Sciatic nerve (tissue), 2 donors: ENCODE measurements around the gene LDB3. TPM values are rescaled to one million over a fixed set of nuclear protein-coding genes. Genes with fewer than 3 reads are reported as not detected.

Experiments used
- ATAC-seq: fragments of 200-7000 bp; cut with Tn5 transposase; one replicate; pipeline ENCODE4 v1.9.1; 2020; ENCODE audit warnings: mild to moderate bottlenecking, moderate library complexity
- DNase-seq: peaks from one replicate; pipeline ENCODE4 v3.0.0-alpha.2; 2020; ENCODE audit warnings: low spot score
- intact Hi-C: fragments of 100-400 bp; cut with DNase I; formaldehyde crosslinking; loops from one replicate; pipeline ENCODE4 v1.14.2; 2022
- total RNA-seq: library from RNA; stranded (reverse); fragmentation: NEBNext Ultra II Directional; extraction: Animal tissue kit (Norgen Biotek cat#: 25700); gene quantifications from one replicate; pipeline ENCODE4 v1.2.1, GENCODE V29; 2021
- donor health status: DM: no; HTN: no; CAD: no.
- donor health status: DM: no; HTN: no; CAD: no.

The LDB3 gene
- total RNA-seq, 1 donor from 2014 or later, result 4.9 TPM

DNA sequence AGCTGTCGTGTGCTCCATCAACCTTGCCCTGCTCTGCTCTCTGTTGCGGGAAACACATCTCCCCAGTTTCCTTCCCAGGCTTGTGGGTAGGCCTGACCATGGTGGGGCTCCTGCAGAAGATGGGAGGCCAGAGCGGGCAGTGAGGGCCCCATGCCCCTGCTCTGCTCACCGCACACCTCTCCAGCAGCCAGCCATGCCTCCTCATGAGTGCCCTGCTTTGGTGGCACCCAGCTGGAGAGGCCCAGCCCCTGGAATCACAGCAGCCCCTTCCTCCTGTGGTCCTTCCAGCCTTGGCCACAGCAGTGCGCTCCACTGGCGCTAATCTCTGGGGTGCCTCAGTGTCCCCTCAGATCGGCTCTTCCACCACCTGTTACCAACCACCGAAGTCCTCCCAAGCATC lies 18.2 kb upstream of the LDB3 start:
- DNase-seq (no peak), ATAC-seq (no peak)
- intact Hi-C loops, result no loop called here

DNA sequence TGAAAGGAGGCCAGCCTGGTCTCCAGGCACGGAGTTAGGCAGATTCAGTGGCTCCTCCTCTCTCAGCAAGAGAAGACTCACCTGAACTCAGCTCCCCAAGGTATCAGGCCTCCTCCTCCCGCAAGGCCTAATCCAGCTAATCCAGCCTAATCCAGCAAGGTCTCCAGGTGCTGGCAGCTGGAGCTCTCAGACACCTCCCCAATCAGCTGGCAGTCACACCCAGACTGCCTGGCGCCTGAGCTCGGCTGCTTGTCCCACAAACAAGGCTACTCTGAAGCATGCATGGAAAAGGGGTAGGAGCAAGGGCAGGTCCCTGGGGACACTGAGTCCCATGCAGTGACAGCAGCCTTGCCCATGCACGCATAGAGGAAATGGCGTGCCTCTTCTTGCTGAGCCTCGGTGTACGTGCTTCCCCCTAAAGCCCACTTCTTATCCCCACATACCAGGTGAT lies 17.3 kb upstream of the LDB3 start:
- intact Hi-C loops, result no loop called here
- ATAC-seq, result no peak
- DNase-seq, result no peak

DNA sequence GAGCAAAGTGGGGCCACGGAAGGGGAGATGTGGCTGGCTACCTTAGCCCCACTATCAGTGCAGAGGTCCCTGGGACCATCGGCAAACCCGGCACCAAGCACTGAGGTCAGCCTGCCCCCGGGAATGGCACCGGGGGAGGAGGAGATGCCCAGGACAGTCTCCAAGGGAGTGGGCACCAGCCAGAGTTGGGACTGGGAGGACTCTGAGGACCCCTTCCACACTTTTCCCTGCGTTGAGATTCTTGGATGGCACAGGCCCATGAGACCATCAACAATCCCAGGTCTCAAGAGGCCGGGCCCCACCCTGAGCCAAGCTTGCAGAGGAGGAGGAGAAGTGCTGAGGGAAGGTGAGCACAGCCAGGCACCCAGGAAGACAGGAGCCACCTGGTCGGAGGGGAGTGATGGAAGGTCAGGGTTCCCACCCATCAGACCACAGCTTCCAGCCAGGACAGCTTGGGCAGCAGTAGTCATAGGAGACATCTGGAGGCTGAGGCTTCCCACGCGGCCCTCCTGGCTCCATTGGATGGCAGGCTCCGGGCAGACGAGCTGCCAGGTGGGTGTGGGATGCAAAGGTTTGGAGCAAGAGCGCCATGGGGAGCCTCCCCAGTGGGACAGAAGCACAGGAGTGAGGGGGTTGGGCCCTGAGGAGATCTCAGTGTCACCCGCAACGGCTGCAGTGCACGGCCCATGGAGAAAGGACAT lies 16.5 kb upstream of the LDB3 start:
- intact Hi-C loops, result no loop called here
- DNase-seq (peak; percentile 49), ATAC-seq (no peak)

DNA sequence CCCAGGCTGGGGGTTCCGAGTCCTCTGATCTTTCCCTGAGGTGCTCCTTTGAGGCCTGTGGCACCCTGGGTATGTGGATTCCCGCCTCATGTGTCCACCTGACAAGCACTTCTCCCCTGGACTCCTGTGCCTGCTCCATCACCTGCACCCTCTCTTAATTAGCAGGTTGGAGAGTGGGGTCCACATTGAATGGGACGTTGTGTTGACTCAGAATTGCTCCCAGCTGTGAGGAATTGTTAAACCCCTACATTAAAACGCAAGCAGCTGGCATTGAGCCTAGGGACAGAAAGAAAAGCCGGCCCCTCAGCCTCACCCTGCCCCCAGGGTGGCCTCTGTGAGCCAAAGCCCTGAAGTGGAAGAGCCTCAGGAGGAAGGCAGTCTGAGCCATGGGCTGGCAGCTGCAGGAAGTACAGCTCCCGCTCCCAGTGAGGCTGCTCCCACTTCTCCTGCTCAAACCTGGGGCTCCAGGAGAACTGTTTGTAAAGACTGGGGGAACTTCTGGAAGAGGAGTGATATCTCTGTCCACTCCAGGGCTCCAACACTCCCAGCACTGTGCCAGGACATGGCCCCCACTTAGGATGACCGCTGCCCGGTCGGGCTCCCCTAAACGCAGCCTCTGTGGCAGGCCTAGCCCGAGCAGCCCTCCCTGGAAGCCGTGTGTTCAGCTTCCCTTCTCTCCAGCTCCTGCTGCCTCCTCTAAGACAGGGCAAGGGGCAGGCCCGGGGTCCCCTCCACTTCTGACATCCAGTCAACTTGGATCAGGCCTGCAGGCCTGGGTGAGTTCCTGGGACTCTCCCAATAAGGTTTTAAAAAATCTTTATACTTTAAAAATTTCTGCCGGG lies 15.7 kb upstream of the LDB3 start:
- intact Hi-C loops, result no loop called here
- ATAC-seq (no peak), DNase-seq (peak; percentile 42)

DNA sequence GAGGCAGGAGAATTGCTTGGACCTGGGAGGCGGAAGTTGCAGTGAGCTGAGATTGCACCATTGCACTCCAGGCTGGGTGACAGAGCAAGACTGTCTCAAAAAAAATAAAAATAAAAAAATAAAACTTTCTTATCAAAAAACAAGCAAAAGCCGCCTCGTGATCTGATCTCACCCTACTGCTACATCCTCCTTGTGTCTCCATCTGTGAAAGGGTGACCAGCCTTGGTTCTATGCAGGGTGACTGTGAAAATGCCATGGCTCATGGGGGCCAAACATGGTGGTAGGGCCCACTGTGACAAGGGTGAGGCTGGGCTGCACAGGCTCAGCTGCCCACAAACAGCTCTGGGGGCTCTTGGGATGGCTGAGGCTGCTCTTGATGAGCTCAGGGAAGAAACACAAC lies 14.9 kb upstream of the LDB3 start:
- ATAC-seq (no peak), DNase-seq (peak; percentile 10)
- intact Hi-C loops, result no loop called here

DNA sequence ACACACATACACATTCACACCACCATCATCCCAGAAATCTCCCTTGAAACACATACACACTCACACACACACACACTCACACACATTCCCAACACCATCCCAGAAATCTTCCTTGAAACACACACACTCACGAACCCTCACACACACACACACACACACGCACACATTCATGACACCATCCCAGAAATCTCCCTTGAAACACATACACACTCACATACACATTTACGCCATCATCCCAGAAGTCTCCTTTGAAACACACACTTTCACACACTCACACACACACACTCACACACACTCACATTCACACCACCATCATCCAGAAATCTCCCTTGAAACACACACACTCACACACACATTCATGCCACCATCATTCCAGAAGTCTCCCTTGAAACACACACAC lies 14.3 kb upstream of the LDB3 start:
- ATAC-seq, result no peak
- intact Hi-C loops, result no loop called here

DNA sequence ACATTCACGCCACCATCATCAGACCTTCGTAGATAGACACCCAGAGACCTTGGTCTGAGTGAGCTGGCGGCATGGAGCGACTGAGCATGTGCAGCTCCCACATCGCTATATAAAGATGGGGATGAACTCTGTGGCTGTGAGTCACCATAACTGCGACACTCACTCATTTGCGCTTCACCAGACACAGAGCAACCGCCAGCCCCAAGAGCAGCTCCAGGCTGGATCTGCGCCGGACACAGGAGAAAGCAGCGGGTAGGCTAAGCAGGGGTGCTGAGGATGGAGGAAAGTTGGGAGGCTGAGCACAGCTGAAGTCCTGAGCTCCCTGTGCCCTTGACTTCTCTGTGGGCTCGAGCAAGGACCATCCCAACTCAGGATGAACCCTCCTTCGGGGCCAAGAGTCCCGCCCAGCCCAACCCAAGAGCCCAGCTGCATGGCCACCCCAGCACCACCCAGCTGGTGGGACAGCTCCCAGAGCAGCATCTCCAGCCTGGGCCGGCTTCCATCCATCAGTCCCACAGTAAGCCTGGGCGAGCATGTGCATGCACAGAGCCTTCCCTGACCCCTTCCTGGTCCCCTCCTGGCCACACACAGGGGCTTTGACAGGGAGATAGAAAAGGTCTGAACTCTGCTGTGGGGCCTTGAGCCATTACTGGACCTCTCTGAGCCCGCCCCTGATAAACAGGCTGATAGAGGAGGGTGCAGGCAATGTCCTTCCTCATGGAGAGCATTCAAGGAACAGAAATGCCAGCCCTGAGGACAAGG lies 13.7 kb upstream of the LDB3 start, which contains the start of gene OPN4:
OPN4 (plus strand) TSS at position 137 of the 762 bp plus-strand sequence; CDS start at position 374, 237 bp downstream.
- DNase-seq, result peak; percentile 44
- no peak for ATAC-seq
- intact Hi-C loops, result no loop called here

More for the DNA sequence above, 14.3 kb upstream of the LDB3 start:
- DNase-seq, result no peak

DNA sequence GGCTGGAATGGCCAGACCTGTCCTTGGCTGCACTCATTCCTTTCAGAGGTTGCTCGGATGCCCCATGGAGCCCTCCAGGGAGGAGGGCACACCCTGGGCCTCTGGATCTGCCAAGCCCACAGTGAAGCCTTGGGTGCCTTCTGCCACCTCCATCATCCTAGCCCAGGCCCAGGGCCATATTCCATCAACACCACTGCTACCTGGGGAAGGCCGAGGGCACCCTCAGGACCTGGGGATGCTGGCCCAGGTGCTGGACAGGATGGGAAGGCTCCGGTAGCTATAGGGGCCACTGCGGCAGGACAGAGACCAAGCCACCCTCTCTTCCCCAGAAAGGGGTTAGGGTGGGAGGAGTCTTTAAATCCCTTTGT lies 13.2 kb upstream of the LDB3 start:
- intact Hi-C loops, result no loop called here
- ATAC-seq (no peak), DNase-seq (no peak)

DNA sequence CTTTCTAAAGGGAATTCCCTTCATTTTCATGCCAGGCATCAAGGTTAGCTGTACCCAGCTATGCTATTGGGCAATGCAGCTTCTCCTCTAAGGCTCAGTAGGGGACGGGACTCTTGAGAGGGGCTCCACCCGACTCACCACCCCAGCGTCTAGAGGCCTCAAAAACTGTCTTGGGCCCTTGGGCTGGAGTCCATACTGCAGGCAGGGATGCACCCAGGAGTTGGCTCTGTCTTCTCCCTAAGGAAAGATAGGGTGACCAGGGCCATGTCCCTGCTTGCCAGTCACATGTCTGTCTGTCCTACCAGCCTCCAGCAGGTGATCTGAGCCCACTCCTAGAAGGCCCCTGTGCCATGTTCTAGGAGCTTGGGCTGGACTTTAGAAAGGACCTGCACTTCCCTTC lies 12.7 kb upstream of the LDB3 start:
- ATAC-seq (no peak), DNase-seq (no peak)
- intact Hi-C loops, result no loop called here

DNA sequence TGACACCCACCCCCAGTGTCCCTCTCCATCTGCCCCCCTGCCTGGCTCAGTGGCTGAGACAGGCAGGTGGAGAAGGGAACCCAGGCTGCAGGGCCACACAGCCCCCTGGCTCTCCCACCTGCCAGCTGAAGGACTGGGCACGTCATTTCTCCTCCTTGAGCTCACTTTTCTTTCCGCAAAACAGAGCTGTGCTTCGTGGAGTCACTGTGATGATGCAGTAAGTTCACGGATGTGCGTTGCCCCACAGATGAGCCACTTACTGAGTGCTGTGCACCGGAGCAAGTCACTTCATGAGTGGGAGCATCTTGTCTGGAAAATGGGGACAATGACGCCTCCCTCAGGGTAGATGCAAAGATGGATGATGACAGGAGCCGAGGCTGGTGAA lies 11.3 kb upstream of the LDB3 start:
- intact Hi-C loops, result no loop called here
- ATAC-seq (no peak), DNase-seq (peak; percentile 25)

DNA sequence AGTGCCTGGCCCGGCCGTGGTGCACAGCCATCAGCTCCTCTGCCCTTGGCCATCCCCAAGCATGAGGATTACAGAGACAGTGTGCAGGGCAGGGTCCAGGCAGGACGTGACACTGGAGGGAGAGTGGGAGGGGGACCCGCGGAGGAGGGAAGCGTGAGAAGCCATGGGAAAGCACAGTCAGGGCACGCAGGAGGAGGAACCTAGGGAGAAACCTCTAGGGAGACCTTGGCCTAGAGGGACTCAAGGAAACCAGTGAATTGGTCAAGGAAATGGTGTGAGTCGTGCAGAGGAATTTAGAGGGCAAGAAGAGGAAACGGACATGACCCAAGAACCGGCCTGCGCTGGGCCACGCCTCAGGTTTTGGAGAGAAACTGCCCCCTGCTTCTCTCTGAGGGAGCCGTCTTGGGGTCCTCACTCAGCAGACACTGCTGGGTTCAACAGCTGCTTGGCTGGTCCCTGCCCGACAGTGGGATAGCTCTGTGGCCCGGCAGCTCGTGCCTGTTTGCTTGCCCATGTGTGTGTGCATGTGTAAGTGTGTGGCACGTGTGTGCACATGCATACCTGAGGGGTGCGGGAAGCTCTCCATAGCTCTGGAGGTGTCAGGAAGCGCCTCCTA lies 10.8 kb upstream of the LDB3 start:
- ATAC-seq (no peak), DNase-seq (no peak)
- intact Hi-C loops, result no loop called here

DNA sequence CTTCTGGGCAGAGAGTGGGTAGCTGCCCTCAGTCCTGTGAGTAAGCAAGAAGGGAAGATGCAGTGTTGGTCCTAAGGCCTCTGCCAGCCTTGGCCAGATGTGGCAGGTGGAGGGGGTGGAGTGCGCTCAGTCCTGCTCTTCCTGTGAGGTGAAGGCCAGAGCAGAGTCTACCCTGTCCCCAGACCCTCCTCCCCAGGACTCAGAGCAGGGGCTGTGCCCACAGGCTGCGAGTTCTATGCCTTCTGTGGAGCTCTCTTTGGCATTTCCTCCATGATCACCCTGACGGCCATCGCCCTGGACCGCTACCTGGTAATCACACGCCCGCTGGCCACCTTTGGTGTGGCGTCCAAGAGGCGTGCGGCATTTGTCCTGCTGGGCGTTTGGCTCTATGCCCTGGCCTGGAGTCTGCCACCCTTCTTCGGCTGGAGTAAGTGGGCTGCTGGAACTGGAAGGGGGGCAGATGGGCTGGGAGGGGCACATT lies 10.0 kb upstream of the LDB3 start:
- intact Hi-C loops, result no loop called here
- DNase-seq (peak; percentile 31), ATAC-seq (no peak)

DNA sequence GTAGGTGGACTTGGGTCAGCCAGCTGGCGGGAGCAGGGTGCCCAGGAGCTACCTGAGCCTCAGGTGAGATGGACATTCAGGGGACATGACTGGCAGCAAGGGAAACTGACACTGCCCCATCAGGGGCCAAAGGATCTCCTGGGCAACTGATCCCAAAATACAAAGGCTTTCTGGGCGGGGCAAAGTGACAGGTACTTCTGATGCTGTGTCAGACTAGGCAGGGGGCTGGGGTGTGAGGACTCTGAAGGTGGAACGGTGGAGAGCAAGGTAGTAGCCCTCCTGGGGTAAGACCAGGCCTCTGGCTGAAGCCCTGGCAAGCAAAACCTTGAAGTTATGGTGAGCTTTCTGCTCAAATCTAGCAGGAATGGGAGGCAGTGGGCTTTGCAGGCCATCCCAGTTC lies 9.6 kb upstream of the LDB3 start:
- intact Hi-C loops, result no loop called here
- DNase-seq (no peak), ATAC-seq (no peak)

DNA sequence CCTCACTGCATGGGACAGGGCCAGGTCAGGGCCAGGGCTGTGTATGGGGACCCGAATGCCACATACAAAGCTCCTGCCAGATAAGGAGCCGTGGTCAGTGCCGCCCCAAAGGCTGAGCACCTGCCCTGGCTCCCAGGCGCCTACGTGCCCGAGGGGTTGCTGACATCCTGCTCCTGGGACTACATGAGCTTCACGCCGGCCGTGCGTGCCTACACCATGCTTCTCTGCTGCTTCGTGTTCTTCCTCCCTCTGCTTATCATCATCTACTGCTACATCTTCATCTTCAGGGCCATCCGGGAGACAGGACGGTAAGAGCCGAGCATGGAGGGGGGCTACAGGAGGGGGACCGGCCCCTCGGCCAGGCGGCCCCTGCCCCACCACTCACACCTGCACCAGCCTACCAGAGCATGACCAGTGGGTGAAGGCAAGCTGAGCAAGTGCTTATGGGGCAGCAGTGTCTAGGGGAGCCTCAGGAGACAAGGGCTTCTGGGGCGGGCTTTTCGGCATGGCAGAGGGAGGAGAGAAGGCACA lies 9.1 kb upstream of the LDB3 start:
- ATAC-seq (no peak), DNase-seq (no peak)
- intact Hi-C loops, result no loop called here

DNA sequence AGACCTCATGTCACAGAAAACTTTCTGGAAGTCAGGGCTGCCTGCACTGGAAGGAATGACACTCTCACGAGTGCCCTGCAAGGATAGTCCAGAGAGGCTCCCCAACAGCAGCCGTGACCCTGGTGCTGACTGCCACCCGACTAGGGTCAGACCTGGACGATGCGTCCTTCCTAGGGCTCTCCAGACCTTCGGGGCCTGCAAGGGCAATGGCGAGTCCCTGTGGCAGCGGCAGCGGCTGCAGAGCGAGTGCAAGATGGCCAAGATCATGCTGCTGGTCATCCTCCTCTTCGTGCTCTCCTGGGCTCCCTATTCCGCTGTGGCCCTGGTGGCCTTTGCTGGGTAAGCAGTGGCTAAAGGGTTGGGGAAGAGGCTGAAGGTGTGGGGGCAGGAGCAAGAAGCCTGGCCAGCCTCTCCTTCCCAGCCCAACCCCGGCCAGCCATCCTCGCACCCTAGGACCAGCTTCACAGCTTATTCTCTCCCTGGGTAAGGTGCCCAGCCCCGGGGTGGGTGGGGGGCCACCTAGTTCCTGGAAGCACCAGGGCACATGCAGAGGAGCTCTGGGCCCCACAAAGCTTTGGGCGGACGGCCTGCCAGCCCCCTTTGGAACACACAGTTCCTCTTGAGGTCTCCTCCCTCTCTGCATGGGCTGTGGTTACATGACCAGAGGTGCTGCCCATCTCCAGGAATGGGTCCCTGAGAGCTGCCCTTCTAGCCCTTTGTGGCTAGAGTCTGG lies 8.4 kb upstream of the LDB3 start:
- ATAC-seq (no peak), DNase-seq (no peak)
- intact Hi-C loops, result no loop called here

DNA sequence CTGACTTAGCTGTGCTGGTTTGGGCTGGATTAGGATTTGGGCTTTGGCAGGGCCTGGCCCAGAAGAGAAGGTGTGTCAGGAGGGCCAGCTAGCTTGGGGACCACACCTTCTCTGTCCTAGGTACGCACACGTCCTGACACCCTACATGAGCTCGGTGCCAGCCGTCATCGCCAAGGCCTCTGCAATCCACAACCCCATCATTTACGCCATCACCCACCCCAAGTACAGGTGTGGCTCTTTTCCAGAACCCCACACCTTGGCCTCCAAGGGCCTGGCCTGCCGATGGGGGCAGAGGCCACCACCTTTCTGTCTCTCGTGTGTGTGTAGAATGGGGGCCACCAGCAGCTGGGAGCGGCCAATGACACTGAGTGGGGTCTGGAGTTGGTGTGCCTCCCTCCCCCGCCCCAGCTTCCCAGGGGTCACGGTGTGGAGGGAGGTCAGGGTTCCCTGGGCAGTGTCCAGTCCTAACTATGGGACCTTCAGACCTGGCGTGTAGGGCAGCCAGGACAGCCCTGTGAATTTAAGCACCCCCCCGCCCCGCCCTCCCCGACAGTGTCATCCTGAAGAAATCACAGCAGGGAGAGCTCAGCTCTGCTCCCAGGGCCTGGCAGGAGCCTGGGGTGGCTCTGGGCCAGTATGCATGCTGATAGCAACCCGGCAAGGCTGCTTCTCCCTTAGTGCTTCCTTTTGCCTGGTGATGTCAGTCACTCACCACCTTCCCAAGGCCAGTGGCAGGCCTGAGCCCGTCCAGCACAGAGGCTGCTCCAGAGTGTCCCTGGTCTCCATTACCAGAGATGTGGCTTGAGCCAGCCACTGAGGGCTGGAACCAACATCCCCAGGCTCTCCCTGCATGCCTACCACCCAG lies 6.9 kb upstream of the LDB3 start:
- peak; percentile 5 for ATAC-seq
- intact Hi-C loops, result no loop called here

More for the DNA sequence above, 6.9 kb upstream of the LDB3 start:
- no peak for DNase-seq
